ENCODE data around the gene PFN2.

Gene PFN2

DNA sequence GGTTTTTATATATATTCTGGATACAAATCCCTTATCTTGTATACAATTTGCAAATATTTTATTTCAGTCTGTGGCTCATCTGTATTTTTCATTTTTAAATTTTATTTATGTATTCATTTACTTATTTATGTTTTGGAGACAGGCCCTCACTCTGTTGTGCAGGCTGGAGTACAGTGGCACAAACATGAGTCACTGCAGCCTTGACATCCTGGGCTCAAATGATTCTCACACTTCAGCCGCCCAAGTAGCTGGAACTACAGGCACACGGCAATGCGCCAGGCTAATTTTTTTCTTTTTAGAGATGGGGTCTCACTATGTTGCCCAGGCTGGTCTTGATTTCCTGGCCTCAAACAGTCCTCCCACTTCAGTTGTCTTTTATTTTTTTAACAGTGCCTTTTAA lies 50.6 kb downstream of the PFN2 start:
- no peak for DNase-seq (ENCODE audit: low read depth)
- H3K4me3 ChIP-seq (ENCODE audit: low read depth, low read length), result no peak overlapping the region
- TF ChIP-seq CTCF (IDR thresholded peaks at IDR 0.05; ENCODE audit: insufficient read depth, low read depth, low read length, missing control alignments), result no peak

DNA sequence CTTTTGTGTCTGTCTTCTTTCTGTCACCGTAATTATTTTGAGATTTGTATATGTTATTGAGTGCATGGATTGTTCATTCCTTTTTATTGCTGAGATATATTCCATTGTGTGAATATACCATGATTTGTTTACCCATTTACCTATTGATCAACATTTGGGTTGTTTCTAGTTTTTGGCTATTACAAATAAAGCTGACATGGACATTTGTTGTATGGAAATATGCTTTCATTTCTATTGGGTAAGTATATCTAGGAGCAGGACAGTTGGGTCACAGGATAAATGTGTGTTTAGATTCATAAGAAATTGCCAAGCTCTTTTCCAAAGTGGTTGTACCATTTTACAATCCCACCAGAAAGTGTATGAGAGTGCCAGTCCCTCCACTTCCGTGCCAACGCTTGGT lies 51.2 kb downstream of the PFN2 start:
- no peak for DNase-seq (ENCODE audit: low read depth)
- TF ChIP-seq CTCF (IDR thresholded peaks at IDR 0.05; ENCODE audit: insufficient read depth, low read depth, low read length, missing control alignments), result no peak
- no peak overlapping the region for H3K4me3 ChIP-seq (ENCODE audit: low read depth, low read length)

GRCh38 chr3:149917124-149917667 lies 53.5 kb downstream of the PFN2 start:
- no peak for DNase-seq (ENCODE audit: low read depth)
- no peak overlapping the region for H3K4me3 ChIP-seq (ENCODE audit: low read depth, low read length)
- no peak for TF ChIP-seq CTCF (IDR thresholded peaks at IDR 0.05; ENCODE audit: insufficient read depth, low read depth, low read length, missing control alignments)

Data from GM12865 (cell line).